CD4-positive, alpha-beta T cell treated with Interferon alpha-2 for 1 hour (primary cell): Measurements from ENCODE around the gene DOK1.
A peak's percentile ranks its signal among the peaks of the same experiment; 100 is the strongest.

ENCODE experiments used
- DNase-seq, 2 donors: peaks; one replicate each; pipeline ENCODE4 v3.0.0-alpha.2; 2020 to 2022

DOK1 gene

DNA sequence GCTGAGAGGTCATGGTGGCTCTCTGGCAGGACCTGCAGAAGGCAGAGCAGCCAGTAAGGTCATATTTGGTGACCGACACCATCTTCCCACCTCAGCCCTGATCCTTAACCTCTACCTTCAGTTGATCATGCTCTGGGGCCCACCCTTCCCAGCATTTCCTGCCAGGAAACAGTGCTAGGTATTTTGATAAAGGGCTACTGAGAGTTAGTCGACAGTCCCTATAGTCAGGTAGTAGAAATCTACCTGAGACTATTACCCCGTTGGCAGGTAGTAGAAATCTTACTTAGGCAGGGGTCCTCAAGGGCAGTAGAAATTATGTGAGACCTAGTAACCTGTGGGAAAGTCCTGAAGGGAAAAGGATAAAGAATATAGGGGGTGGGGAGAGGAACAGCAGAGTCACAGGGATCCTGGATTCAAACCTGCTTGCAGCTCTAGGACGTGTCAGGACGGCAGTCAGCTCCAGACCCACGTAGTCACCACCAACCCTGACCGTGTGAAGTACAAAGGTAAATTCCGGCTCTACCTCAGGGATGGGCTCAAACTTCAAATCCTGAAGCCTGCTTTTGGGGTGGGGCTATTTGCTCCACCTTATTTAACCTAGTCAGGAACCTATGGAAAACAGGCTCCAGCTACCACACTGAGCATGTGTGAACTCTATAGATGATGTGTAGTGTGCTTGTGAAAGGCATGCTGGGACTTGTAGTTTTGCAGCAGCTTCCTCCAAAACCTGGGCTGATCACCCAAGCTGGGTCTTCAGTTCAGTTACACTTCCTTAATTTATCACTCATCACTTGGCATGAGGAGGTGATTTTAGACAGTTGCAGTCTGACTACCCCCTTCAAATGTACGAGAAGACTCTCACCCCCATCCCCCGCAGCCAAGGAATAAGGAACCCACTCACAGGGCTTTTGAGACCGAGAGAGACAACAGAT, 28.5 kb upstream of the DOK1 start, which contains the start of gene DQX1:
TSS of gene DQX1 (minus strand) at position 515 of the 932 bp plus-strand sequence. CDS start at position 13, 502 bp downstream.
- DNase-seq: peak; percentile 54 to 63

DNA sequence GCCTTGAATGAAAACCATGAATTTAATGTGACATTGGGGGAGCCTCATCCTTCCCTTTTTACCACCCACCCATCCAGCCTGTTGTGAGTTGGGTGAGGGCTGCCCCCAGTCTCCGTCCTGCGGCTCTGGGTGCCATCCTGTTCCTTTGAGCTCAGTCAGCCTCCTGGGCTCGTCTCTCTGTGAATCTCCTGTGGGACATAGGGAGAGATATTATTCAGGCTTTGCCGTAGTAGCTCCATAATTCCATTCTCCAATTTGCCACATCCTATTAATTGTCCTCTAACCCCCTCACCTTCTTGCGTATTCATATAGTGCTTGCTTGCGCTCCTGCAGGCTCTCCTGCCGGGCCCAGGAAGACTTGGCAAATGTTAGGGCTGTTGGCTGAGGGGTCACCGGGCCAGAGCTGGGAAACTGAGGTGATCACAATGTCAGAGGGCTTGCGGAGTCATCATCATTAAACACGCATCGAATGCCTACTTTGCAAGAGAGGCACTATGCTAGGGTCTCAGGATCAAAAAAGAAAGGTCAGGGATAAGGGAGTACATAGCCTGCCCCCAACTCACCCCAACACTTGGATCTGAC, 27.8 kb upstream of the DOK1 start:
- DNase-seq: no peak

DNA sequence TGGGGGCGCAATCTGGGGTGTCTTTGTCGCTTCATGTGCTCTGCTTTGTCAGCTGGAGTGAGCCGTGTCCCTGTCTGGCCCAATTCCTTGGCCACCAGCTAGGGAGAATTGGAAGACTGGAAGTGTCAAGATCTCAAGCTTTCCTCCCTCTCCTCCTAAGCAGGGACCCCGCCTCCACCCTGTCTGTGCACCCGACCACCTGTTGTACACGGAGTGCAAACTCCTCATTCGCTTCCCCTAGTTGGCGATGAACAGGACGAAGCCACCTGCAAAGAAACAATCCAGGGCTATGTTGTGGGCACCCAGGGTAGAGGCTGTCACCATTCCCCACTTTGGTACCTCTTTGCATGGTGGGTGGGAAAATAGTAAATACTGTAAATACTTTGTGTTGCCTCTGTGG, 26.8 kb upstream of the DOK1 start:
- DNase-seq: no peak

GRCh38 chr2:74528600-74529356, 25.7 kb upstream of the DOK1 start:
- peak in 1 of 2 donors; percentile 38 for DNase-seq

GRCh38 chr2:74529357-74530238, 24.9 kb upstream of the DOK1 start, which contains the start of the genes AUP1 and HTRA2:
Gene AUP1, minus strand, starts transcription at chr2:74529706. Its CDS starts 77 bp downstream, at chr2:74529629.
Gene HTRA2, plus strand, starts transcription at chr2:74529933. Its CDS starts 74 bp downstream, at chr2:74530007.
- peak; percentile 91 to 94 for DNase-seq

GRCh38 chr2:74530239-74531187, 24.0 kb upstream of the DOK1 start:
- DNase-seq: peak; percentile 54 to 64

DNA sequence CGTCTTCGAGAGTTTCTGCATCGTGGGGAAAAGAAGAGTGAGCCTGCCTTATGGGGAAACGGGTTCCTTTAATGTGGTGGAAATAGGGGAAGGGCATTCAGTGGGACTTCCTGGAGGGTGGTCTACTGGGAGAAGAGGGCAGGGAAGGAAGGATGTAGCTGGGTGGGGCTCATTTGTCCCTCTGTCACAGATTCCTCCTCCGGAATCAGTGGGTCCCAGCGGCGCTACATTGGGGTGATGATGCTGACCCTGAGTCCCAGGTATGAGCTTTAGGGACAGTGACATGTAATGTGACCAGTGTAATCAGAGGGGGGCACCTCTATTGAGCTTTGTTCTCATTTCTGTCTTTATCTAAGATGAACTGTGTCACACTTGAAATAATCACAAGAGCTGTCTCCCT, 22.9 kb upstream of the DOK1 start:
- DNase-seq: no peak

- peak in 1 of 2 donors; percentile 68 for DNase-seq
These were observed 22.3 kb upstream of the DOK1 start for GRCh38 chr2:74532222-74532621.

DNA sequence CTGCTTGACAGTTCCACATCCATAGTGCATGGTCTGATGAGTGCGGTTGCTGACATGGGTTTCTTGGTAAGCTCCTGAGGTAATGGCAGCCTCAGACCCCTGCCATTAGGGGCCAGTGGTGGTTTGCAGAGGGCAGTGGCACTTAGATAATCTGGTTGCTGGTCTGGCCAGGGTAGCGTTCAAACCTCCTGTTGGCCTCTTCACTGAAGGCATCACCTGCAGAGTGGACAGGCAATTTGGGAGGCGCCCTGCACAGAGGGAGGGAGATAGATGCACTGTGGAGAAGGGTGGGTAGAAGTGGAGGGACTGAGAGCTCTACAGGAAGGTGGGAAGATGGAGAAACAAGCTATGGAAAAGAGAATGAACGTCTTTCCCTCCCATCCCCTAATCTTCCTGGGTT, 21.1 kb upstream of the DOK1 start:
- DNase-seq: no peak

GRCh38 chr2:74534411-74534810, 20.1 kb upstream of the DOK1 start:
- no peak for DNase-seq

DNA sequence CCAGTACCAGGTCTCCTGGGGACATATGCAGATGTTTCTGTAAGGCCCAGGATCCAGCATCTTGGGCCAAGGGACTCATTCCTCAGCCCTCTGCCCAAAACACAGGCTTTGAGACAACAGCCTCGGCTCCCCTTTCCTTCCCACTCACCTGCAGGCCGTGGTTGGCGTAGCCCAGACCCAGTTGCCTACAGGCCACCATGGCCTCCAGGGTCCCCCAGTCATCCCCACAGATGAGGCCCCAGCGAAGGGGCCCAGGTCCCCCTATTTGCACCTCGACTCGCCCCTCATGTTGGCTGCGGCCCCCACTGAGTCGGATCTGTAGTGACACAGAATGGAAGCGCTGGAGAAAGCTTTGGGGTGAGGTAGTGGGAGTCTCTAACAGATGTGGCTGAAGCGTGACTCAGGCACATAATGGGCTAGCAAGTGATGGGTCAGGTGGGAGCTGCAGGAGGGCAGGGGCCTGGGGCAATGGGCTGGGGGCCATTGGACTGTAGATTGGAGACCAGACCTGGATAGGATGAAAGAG, 19.0 kb upstream of the DOK1 start:
- no peak for DNase-seq

DNA sequence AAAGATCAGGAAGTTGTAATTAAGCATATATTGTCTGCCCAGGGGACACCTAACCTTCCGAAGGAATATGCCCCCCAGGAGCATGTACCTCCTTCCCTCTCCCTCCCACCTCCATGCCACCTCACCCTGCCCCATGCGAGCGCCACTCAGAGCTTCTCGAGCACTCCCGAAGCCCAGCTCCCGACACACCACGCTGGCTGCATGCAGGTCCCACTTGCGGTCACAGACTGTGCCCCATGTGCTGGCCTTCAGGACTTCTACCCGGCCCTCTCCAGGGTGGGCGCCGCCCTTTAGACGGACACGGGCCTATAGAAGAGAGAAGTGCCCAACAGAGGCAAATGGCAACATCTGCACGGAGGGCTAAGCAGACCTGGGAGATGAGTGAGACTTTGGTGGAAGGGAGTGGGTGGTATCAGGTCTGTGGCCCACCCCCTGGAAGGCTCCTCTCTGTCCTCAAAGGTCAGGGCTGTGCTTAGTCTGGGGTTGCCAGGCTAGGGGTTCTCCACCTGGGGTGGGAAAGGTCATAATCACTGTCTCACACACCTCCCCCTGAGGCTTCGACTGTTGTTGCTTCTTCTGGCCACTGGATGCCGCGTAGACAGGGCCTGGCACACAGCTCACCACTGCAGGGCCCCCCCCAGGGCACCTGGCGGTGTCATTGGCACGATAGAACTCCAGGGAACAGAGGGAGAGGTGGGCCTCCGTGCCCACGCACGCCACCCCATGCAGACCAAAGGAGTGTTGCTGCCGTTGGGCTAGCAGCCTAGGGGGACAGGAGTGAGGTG, 18.2 kb upstream of the DOK1 start:
- no peak for DNase-seq

DNA sequence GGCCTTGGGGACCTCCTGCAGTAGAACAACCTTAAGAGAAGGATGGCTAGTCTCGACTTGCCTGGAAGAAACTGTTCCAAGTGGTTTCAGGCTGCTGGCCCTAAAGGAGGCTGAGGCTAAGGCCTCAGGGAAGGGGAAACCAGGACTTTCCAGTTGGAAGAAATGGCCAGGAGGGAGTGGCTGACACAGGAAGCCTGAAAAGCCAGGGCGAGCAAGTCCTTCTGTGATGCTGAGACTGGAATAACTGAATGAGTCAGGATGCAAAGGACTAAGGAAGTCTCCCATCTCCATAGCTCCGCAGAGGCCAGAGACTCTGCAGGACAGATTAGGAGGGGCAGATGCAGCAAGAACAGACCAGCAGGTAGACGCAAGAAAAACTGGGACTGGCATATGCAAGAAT, 17.4 kb upstream of the DOK1 start:
- no peak for DNase-seq

DNA sequence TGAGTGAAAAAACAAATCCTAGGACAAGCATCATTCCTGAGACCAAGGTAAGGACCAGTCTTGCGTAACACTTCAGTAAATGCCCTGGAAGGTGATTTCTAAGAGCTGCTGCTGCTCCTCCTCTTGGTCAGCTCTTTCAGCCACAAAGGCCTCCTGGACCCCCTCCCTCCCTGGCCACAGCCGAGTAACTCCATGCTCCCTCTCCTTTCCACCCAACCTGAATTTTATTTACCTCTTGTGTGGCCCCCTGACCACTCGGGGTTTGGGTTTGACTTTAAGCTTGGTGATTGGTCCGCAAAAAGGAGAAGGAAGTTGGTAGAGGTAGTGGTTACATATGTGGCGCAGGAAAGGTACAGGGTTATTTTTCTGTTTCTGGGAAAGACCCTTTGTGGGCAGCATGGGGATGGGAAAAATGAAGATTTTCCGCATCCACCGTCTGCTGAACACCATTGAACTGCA, 15.6 kb upstream of the DOK1 start:
- no peak for DNase-seq

DNA sequence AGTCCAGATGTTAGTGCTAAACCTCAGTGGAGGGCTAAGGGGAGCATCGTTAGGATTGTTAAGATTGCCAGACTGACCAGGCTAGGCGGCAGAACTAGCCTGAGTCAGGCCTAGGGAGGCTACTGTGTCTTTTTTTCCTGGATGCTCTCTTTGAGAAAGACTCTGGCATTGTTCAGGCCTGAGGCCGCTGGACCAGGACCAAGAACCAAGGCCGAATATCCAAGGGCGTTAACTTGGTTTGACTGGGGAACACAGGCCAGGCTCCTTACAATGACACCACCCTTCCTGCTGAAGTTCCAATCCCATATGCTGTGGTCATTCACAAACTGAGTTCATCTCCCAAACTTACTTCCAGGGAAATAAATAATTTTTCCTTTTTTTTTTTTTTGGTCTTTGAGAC, 14.2 kb upstream of the DOK1 start:
- no peak for DNase-seq

DNA sequence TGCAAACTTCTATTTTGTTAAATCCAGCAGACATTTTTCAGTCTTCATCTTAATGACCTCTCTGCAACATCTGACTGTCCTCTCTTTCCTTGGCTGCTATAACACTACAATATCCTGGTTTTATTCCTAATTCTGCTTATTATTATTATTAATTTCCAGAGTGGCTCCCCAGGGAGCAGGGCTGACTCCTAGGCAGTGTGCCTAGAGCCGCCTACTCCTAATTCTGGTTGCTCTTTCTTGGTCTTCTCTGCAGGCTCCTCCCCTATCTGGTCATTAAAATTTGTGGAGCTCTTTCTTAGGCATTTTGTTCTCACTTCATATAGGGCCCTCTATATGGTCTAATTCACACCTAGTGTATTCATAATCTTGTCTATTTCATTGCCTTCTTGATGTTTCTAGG, 11.5 kb upstream of the DOK1 start:
- DNase-seq: no peak

DNA sequence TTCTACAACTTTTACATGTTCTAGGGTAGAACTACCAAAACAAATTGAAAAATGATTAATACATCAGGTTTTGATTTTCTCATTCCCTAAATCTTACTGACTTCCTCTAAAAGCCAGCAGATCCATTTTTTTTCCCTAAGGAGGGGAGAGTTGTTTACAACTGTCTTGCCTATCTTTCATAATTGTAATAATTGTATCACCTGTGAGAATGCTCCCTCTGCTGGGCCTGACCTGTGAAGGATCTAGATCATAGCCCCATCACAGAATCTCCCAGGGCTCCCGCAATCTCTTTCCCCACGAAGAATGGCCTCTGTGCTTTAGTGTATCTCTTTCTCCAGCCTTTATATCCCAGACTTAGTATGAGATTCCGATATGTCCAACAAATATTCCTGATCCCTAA, 9.9 kb upstream of the DOK1 start:
- peak in 1 of 2 donors; percentile 26 for DNase-seq

DNA sequence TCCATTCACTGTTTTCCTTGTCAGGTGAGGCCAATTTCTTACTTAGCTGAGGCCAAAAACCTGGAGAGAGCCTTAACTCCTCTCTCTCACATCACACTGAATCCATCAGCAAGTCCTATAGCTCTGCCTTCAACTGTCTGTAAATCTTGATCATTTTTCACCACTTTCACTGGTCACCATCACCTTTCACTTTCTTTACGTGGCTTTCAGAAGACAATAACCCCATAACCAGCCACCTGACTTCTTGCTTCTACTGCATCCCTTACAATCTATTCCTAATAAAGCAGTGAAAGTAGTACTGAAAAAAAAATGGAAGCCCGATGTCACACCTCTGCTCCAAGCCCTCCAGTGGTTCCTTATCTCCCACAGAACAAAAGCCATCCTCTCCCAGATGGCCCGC, 8.5 kb upstream of the DOK1 start:
- DNase-seq: no peak

GRCh38 chr2:74548285-74548899, 6.1 kb upstream of the DOK1 start:
- no peak for DNase-seq
